Measurements from ENCODE around the gene TNIK. TPM values are rescaled to one million over a fixed set of nuclear protein-coding genes. Genes with fewer than 3 reads are reported as not detected.

Gene TNIK
- total RNA-seq, 1 donor from 2014 or later = 9.3 TPM

- H3K27ac Mint-ChIP-seq = no peak overlapping the region
- H3K4me3 Mint-ChIP-seq = no peak overlapping the region
- H3K4me1 Mint-ChIP-seq = no peaks in the 10 kb centered on the region
- peaks cover 6% of the 10 kb centered on the region for H3K36me3 Mint-ChIP-seq
- H3K27me3 Mint-ChIP-seq (ENCODE audit: low read depth) = no peaks in the 10 kb centered on the region
- H3K9me3 Mint-ChIP-seq = peaks cover 13% of the 10 kb centered on the region
- DNase-seq (ENCODE audit: low spot score in 2 of 2, unreplicated experiment in 2 of 2) = no peak
- no peak for TF ChIP-seq CTCF (IDR thresholded peaks at IDR 0.05; ENCODE audit: unreplicated experiment)
Measured at GRCh38 chr3:171222995-171223394, 237.2 kb downstream of the TNIK start.

GRCh38 chr3:171221597-171221996 is 238.6 kb downstream of the TNIK start:
- peaks cover 6% of the 10 kb centered on the region for H3K36me3 Mint-ChIP-seq
- H3K9me3 Mint-ChIP-seq = peaks cover 13% of the 10 kb centered on the region
- DNase-seq (ENCODE audit: low spot score in 2 of 2, unreplicated experiment in 2 of 2) = no peak
- TF ChIP-seq CTCF (IDR thresholded peaks at IDR 0.05; ENCODE audit: unreplicated experiment) = no peak
- H3K27me3 Mint-ChIP-seq (ENCODE audit: low read depth) = no peaks in the 10 kb centered on the region
- H3K4me1 Mint-ChIP-seq = no peaks in the 10 kb centered on the region
- H3K27ac Mint-ChIP-seq = no peak overlapping the region
- H3K4me3 Mint-ChIP-seq = no peak overlapping the region

- DNase-seq (ENCODE audit: low spot score in 2 of 2, unreplicated experiment in 2 of 2) = no peak
- Mint-ChIP-seq H3K27me3 (ENCODE audit: low read depth) (no peaks in the 10 kb centered on the region), H3K9me3 (peaks cover 10% of the 10 kb centered on the region), H3K36me3 (peaks cover 4% of the 10 kb centered on the region), H3K4me3 (no peak overlapping the region), H3K27ac (no peak overlapping the region), H3K4me1 (no peaks in the 10 kb centered on the region)
- no peak for TF ChIP-seq CTCF (IDR thresholded peaks at IDR 0.05; ENCODE audit: unreplicated experiment)
Measured at GRCh38 chr3:171221104-171221503, 239.1 kb downstream of the TNIK start.

- TF ChIP-seq CTCF (IDR thresholded peaks at IDR 0.05; ENCODE audit: unreplicated experiment) = no peak
- Mint-ChIP-seq H3K36me3 (no peaks in the 10 kb centered on the region), H3K4me3 (no peak overlapping the region), H3K4me1 (no peaks in the 10 kb centered on the region), H3K9me3 (no peaks in the 10 kb centered on the region), H3K27me3 (ENCODE audit: low read depth) (no peaks in the 10 kb centered on the region), H3K27ac (no peak overlapping the region)
- no peak for DNase-seq (ENCODE audit: low spot score in 2 of 2, unreplicated experiment in 2 of 2)
Measured at GRCh38 chr3:171219258-171219657, 240.9 kb downstream of the TNIK start.

GRCh38 chr3:171218069-171218468 is 242.1 kb downstream of the TNIK start:
- no peak for DNase-seq (ENCODE audit: low spot score in 2 of 2, unreplicated experiment in 2 of 2)
- Mint-ChIP-seq H3K4me1 (no peaks in the 10 kb centered on the region), H3K4me3 (no peak overlapping the region), H3K27ac (no peak overlapping the region), H3K9me3 (no peaks in the 10 kb centered on the region), H3K36me3 (no peaks in the 10 kb centered on the region), H3K27me3 (ENCODE audit: low read depth) (no peaks in the 10 kb centered on the region)
- TF ChIP-seq CTCF (IDR thresholded peaks at IDR 0.05; ENCODE audit: unreplicated experiment) = no peak

GRCh38 chr3:171213907-171214306 is 246.3 kb downstream of the TNIK start:
- DNase-seq (ENCODE audit: low spot score in 2 of 2, unreplicated experiment in 2 of 2) = no peak
- Mint-ChIP-seq H3K27ac (no peak overlapping the region), H3K4me3 (no peak overlapping the region), H3K36me3 (no peaks in the 10 kb centered on the region), H3K4me1 (no peaks in the 10 kb centered on the region), H3K9me3 (no peaks in the 10 kb centered on the region), H3K27me3 (ENCODE audit: low read depth) (no peaks in the 10 kb centered on the region)
- no peak for TF ChIP-seq CTCF (IDR thresholded peaks at IDR 0.05; ENCODE audit: unreplicated experiment)

Data from mesothelial cell of epicardium (in vitro differentiated cells).